Nephron progenitor cell (in vitro differentiated cells): ENCODE measurements around the gene BABAM2.

Experiments used
- DNase-seq: peaks from one replicate; pipeline ENCODE4 v3.0.0; 2021
- H3K27ac Mint-ChIP-seq: 2 replicates; pipeline ENCODE4 v1.8.0; 2021; ENCODE audit warnings: mild to moderate bottlenecking, moderate library complexity, mixed read lengths
- H3K27me3 Mint-ChIP-seq: 2 replicates; pipeline ENCODE4 v1.8.0; 2021; ENCODE audit warnings: mild to moderate bottlenecking, low read depth, mixed read lengths; ENCODE audit not compliant: poor library complexity
- H3K36me3 Mint-ChIP-seq: 2 replicates; pipeline ENCODE4 v1.8.0; 2021; ENCODE audit warnings: low read depth, mixed read lengths
- H3K4me1 Mint-ChIP-seq: 2 replicates; pipeline ENCODE4 v1.8.0; 2021; ENCODE audit warnings: mixed read lengths
- H3K4me3 Mint-ChIP-seq: 2 replicates; pipeline ENCODE4 v1.8.0; 2021; ENCODE audit warnings: mild to moderate bottlenecking, moderate library complexity, mixed read lengths
- H3K9me3 Mint-ChIP-seq: 2 replicates; pipeline ENCODE4 v1.8.0; 2021; ENCODE audit warnings: mild to moderate bottlenecking, moderate library complexity, mixed read lengths
- CTCF ChIP-seq: fragments of 200-600 bp; sonication (generic); IDR thresholded peaks from 2 replicates; pipeline ENCODE4 v1.5.0; 2021; ENCODE audit warnings: antibody characterized with exemption

The BABAM2 gene

GRCh38 chr2:28288620-28289019 is 398.1 kb downstream of the BABAM2 start:
- H3K9me3 Mint-ChIP-seq = no peaks in the 10 kb centered on the region
- no peak for DNase-seq
- H3K4me3 Mint-ChIP-seq = no peak overlapping the region
- peaks cover 6% of the 10 kb centered on the region for H3K4me1 Mint-ChIP-seq
- H3K27ac Mint-ChIP-seq = no peak overlapping the region
- no peaks in the 10 kb centered on the region for H3K36me3 Mint-ChIP-seq
- TF ChIP-seq CTCF = no peak
- H3K27me3 Mint-ChIP-seq = no peaks in the 10 kb centered on the region

GRCh38 chr2:28291811-28292440 is 401.4 kb downstream of the BABAM2 start:
- Mint-ChIP-seq H3K27me3 (no peaks in the 10 kb centered on the region), H3K4me3 (no peak overlapping the region), H3K9me3 (no peaks in the 10 kb centered on the region), H3K27ac (no peak overlapping the region), H3K4me1 (no peaks in the 10 kb centered on the region), H3K36me3 (no peaks in the 10 kb centered on the region)
- TF ChIP-seq CTCF = no peak
- DNase-seq = no peak

GRCh38 chr2:28292491-28292890 is 402.0 kb downstream of the BABAM2 start:
- no peak for DNase-seq
- H3K4me1 Mint-ChIP-seq = no peaks in the 10 kb centered on the region
- H3K27ac Mint-ChIP-seq = no peak overlapping the region
- H3K36me3 Mint-ChIP-seq = no peaks in the 10 kb centered on the region
- no peak for TF ChIP-seq CTCF
- no peaks in the 10 kb centered on the region for H3K27me3 Mint-ChIP-seq
- no peaks in the 10 kb centered on the region for H3K9me3 Mint-ChIP-seq
- H3K4me3 Mint-ChIP-seq = no peak overlapping the region

GRCh38 chr2:28293416-28293815 is 402.9 kb downstream of the BABAM2 start:
- H3K9me3 Mint-ChIP-seq = no peaks in the 10 kb centered on the region
- no peak for TF ChIP-seq CTCF
- peaks cover 9% of the 10 kb centered on the region for H3K4me1 Mint-ChIP-seq
- no peaks in the 10 kb centered on the region for H3K27me3 Mint-ChIP-seq
- DNase-seq = no peak
- no peak overlapping the region for H3K4me3 Mint-ChIP-seq
- no peak overlapping the region for H3K27ac Mint-ChIP-seq
- H3K36me3 Mint-ChIP-seq = no peaks in the 10 kb centered on the region

- H3K27me3 Mint-ChIP-seq = no peaks in the 10 kb centered on the region
- no peak overlapping the region for H3K4me3 Mint-ChIP-seq
- no peak for TF ChIP-seq CTCF
- no peaks in the 10 kb centered on the region for H3K9me3 Mint-ChIP-seq
- peaks cover 10% of the 10 kb centered on the region for H3K4me1 Mint-ChIP-seq
- peaks cover 6% of the 10 kb centered on the region for H3K36me3 Mint-ChIP-seq
- H3K27ac Mint-ChIP-seq = no peak overlapping the region
- DNase-seq = no peak
Observed at GRCh38 chr2:28294451-28294850, 403.9 kb downstream of the BABAM2 start.

- no peak overlapping the region for H3K4me3 Mint-ChIP-seq
- H3K27me3 Mint-ChIP-seq = no peaks in the 10 kb centered on the region
- TF ChIP-seq CTCF = no peak
- peaks cover 9% of the 10 kb centered on the region for H3K36me3 Mint-ChIP-seq
- H3K27ac Mint-ChIP-seq = no peak overlapping the region
- DNase-seq = no peak
- H3K9me3 Mint-ChIP-seq = no peaks in the 10 kb centered on the region
- peaks cover 10% of the 10 kb centered on the region for H3K4me1 Mint-ChIP-seq
Observed at GRCh38 chr2:28296243-28296642, 405.7 kb downstream of the BABAM2 start.
